ENCODE data around the gene SOX18. TPM values are rescaled to one million over a fixed set of nuclear protein-coding genes. Genes with fewer than 3 reads are reported as not detected.
"Not testable (repeated sequence)": the region's sequence is repeated elsewhere in the genome, so short reads cannot be mapped to it uniquely, and the experiment has no call there.

Gene SOX18
- polyA plus RNA-seq, 6 donors from 2014 or later = not detected

DNA sequence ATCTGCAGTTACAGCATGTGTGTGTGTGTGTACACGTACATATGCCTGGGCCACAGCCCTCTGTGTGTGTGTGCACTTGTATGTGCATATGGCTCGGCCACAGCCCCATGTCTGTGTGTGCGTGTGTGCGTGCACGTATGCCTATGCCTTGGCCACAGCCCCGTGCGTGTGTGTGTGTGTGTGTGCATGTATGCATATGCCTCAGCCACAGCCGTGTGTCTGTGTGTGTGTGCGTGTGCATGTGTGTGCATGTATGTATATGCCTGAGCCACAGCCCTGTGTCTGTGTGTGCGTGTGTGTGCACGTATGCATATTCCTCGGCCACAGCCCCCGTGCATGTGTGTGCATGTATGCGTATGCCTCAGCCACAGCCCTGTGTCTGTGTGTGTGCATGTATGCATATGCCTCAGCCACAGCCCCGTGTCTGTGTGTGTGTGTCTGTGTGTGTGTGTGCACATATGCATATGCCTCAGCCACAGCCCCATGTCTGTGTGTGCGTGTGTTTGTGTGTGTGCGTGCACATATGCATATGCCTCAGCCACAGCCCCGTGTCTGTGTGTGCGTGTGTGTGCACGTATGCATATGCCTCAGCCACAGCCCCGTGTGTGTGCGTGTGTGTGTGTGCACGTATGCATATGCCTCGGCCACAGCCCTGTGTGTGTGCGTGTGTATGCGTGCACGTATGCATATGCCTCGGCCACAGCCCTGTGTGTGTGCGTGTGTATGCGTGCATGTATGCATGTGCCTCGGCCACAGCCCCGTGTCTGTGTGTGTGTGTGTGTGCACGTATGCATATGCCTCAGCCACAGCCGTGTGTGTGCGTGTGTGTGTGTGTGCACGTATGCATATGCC lies 28.1 kb downstream of the SOX18 start:
- Mint-ChIP-seq H3K4me1 (peaks cover 3 to 4% (median 4%) of the 10 kb centered on the region in 3 donors), H3K36me3 (peaks cover 8 to 25% of the 10 kb centered on the region in 2 donors)

GRCh38 chr20:64015635-64016034 lies 33.8 kb downstream of the SOX18 start:
- Mint-ChIP-seq H3K4me3 (no peak overlapping the region), H3K27ac (no peak overlapping the region), H3K4me1 (peaks cover 0 to 7% (median 3%) of the 10 kb centered on the region in 3 donors), H3K36me3 (peaks cover 8 to 26% of the 10 kb centered on the region in 2 donors), H3K9me3 (no peaks in the 10 kb centered on the region), H3K27me3 (no peaks in the 10 kb centered on the region)
- DNase-seq (no peak), ATAC-seq (ENCODE audit: low read depth in 2 of 2) (no peak)

More for the DNA sequence above, 28.1 kb downstream of the SOX18 start:
- ATAC-seq (ENCODE audit: low read depth in 2 of 2) (no peak), DNase-seq (no peak)
- Mint-ChIP-seq H3K9me3 (no peaks in the 10 kb centered on the region), H3K27ac (peak overlapping the region in 1 of 6 donors; percentile 28), H3K27me3 (no peaks in the 10 kb centered on the region), H3K4me3 (no peak overlapping the region)

DNA sequence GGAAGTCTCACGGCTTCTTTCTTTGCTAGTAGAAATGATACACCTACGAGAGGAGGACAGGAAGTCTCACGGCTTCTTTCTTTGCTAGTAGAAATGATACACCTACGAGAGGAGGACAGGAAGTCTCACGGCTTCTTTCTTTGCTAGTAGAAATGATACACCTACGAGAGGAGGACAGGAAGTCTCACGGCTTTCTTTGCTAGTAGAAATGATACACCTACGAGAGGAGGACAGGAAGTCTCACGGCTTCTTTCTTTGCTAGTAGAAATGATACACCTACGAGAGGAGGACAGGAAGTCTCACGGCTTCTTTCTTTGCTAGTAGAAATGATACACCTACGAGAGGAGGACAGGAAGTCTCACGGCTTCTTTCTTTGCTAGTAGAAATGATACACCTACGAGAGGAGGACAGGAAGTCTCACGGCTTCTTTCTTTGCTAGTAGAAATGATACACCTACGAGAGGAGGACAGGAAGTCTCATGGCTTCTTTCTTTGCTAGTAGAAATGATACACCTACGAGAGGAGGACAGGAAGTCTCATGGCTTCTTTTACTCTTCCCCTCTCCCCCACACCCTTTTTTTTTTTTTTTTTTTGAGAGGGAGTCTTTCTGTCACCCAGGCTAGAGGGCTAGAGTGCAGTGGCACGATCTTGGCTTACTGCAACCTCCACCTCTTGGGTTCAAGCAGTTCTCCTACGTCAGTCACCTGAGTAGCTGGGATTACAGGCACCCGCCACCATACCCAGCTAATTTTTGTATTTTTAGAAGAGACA lies 36.9 kb downstream of the SOX18 start:
- not testable (repeated sequence) for H3K9me3 Mint-ChIP-seq; H3K27me3 Mint-ChIP-seq; DNase-seq; H3K27ac Mint-ChIP-seq; H3K4me3 Mint-ChIP-seq; ATAC-seq (ENCODE audit: low read depth in 2 of 2); H3K4me1 Mint-ChIP-seq
- peaks cover 15 to 28% of the 10 kb centered on the region in 2 donors for H3K36me3 Mint-ChIP-seq

GRCh38 chr20:64011366-64011779 lies 38.1 kb downstream of the SOX18 start:
- peaks cover 10 to 25% of the 10 kb centered on the region in 2 donors for H3K36me3 Mint-ChIP-seq
- H3K4me3 Mint-ChIP-seq = no peak overlapping the region
- no peaks in the 10 kb centered on the region for H3K27me3 Mint-ChIP-seq
- H3K27ac Mint-ChIP-seq = no peak overlapping the region
- ATAC-seq (ENCODE audit: low read depth in 2 of 2) (no peak), DNase-seq (no peak)
- peaks cover 4 to 8% (median 5%) of the 10 kb centered on the region in 3 donors for H3K4me1 Mint-ChIP-seq
- H3K9me3 Mint-ChIP-seq = peaks cover 0 to 2% (median 0%) of the 10 kb centered on the region in 7 donors

DNA sequence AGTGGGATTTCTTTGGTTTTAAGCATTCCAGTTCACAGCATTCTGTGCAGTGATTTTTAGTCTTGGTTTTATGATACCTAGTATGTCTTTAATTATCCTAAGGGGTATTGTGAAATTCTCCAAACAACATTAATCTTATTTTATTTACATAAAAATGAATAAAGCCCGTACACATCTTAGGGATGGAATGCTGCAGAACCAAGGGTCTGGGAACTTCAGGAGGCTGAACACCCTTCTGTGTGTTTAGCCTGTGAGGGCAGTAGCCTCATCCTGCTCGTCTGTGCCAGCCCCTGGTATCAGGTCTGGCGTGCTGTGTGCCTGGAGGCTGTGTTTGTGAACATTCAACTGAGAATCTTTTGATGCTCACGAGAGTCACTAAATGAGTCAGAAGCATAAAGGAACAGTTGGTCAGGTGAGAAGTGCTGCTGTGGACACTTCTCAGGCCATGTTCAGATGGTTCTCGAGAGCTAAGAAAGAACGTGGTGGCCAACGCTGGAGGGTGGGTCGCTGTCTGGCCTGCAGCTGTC lies 38.7 kb downstream of the SOX18 start:
- H3K36me3 Mint-ChIP-seq = peaks cover 10 to 25% of the 10 kb centered on the region in 2 donors
- no peak for ATAC-seq (ENCODE audit: low read depth in 2 of 2)
- no peak for DNase-seq
- H3K27ac Mint-ChIP-seq = no peak overlapping the region
- H3K9me3 Mint-ChIP-seq = peaks cover 0 to 2% (median 0%) of the 10 kb centered on the region in 7 donors
- H3K4me1 Mint-ChIP-seq = peaks cover 4 to 8% (median 5%) of the 10 kb centered on the region in 3 donors
- no peak overlapping the region for H3K4me3 Mint-ChIP-seq
- no peaks in the 10 kb centered on the region for H3K27me3 Mint-ChIP-seq

GRCh38 chr20:64009811-64010387 lies 39.5 kb downstream of the SOX18 start:
- no peak overlapping the region for H3K4me3 Mint-ChIP-seq

DNA sequence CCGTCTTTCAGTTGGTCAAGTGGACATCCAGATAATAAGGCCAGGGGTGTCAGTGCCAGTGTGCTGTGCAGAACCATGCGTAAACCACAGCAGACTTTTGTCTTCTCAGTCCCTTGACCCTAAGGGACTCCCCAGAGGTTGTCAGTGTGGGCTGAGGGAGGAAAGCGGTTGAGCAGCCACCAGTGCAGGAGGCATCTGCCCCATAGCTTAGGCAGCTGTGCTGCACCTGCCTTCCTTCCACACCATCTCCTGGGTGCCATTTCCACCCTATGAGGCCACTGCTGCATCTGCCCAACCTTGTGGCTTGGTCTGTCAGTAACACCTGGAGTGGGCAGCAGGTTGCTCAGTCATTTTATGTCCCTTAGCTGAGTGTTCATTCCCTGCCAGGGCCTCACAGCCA lies 42.5 kb downstream of the SOX18 start:
- H3K4me3 Mint-ChIP-seq = no peak overlapping the region
- H3K27ac Mint-ChIP-seq = no peak overlapping the region
- peaks cover 0 to 2% (median 0%) of the 10 kb centered on the region in 7 donors for H3K9me3 Mint-ChIP-seq
- H3K27me3 Mint-ChIP-seq = no peaks in the 10 kb centered on the region
- ATAC-seq (ENCODE audit: low read depth in 2 of 2) (no peak), DNase-seq (no peak)
- H3K4me1 Mint-ChIP-seq = peaks cover 4 to 17% (median 5%) of the 10 kb centered on the region in 3 donors
- H3K36me3 Mint-ChIP-seq = peaks cover 15 to 17% of the 10 kb centered on the region in 2 donors

More at GRCh38 chr20:64009811-64010387, 39.5 kb downstream of the SOX18 start:
- Mint-ChIP-seq H3K4me1 (peaks cover 5 to 8% (median 5%) of the 10 kb centered on the region in 3 donors), H3K27ac (peak overlapping the region in 2 of 6 donors; percentile 47 to 59), H3K9me3 (peaks cover 0 to 2% (median 0%) of the 10 kb centered on the region in 7 donors), H3K27me3 (no peaks in the 10 kb centered on the region), H3K36me3 (peaks cover 15 to 25% of the 10 kb centered on the region in 2 donors)
- ATAC-seq (ENCODE audit: low read depth in 2 of 2) = no peak
- no peak for DNase-seq

- Mint-ChIP-seq H3K9me3 (peaks cover 0 to 2% (median 0%) of the 10 kb centered on the region in 7 donors), H3K4me1 (peaks cover 4 to 20% (median 8%) of the 10 kb centered on the region in 3 donors), H3K27ac (no peak overlapping the region), H3K27me3 (no peaks in the 10 kb centered on the region), H3K36me3 (peaks cover 15 to 17% of the 10 kb centered on the region in 2 donors), H3K4me3 (no peak overlapping the region)
- ATAC-seq (ENCODE audit: low read depth in 2 of 2) (no peak), DNase-seq (no peak)
These were observed 42.9 kb downstream of the SOX18 start for GRCh38 chr20:64006490-64006889.

GRCh38 chr20:64005394-64005793 lies 44.0 kb downstream of the SOX18 start:
- Mint-ChIP-seq H3K27me3 (no peaks in the 10 kb centered on the region), H3K9me3 (peaks cover 0 to 2% (median 0%) of the 10 kb centered on the region in 7 donors), H3K4me3 (peak overlapping the region in 1 of 8 donors; percentile 77), H3K36me3 (peaks cover 15 to 17% of the 10 kb centered on the region in 2 donors), H3K4me1 (peaks cover 4 to 20% (median 13%) of the 10 kb centered on the region in 3 donors), H3K27ac (peak overlapping the region in 1 of 6 donors; percentile 6)
- ATAC-seq (ENCODE audit: low read depth in 2 of 2) (no peak), DNase-seq (no peak)

GRCh38 chr20:64003960-64004725 lies 45.3 kb downstream of the SOX18 start:
- ATAC-seq (ENCODE audit: low read depth in 2 of 2) = no peak
- no peak for DNase-seq
- Mint-ChIP-seq H3K27me3 (no peaks in the 10 kb centered on the region), H3K27ac (peak overlapping the region in 3 of 6 donors; percentile 24 to 93 (median 82)), H3K4me1 (peaks cover 4 to 20% (median 13%) of the 10 kb centered on the region in 3 donors), H3K9me3 (peaks cover 0 to 2% (median 0%) of the 10 kb centered on the region in 7 donors), H3K36me3 (peaks cover 8 to 23% of the 10 kb centered on the region in 2 donors), H3K4me3 (no peak overlapping the region)

- no peak for ATAC-seq (ENCODE audit: low read depth in 2 of 2)
- Mint-ChIP-seq H3K4me3 (no peak overlapping the region), H3K4me1 (peaks cover 0 to 16% (median 7%) of the 10 kb centered on the region in 3 donors), H3K27me3 (no peaks in the 10 kb centered on the region), H3K27ac (peak overlapping the region in 3 of 6 donors; percentile 17 to 56 (median 54)), H3K36me3 (peaks cover 7 to 22% of the 10 kb centered on the region in 2 donors), H3K9me3 (no peaks in the 10 kb centered on the region)
- no peak for DNase-seq
These were observed 47.8 kb downstream of the SOX18 start for GRCh38 chr20:64001607-64002011.

DNA sequence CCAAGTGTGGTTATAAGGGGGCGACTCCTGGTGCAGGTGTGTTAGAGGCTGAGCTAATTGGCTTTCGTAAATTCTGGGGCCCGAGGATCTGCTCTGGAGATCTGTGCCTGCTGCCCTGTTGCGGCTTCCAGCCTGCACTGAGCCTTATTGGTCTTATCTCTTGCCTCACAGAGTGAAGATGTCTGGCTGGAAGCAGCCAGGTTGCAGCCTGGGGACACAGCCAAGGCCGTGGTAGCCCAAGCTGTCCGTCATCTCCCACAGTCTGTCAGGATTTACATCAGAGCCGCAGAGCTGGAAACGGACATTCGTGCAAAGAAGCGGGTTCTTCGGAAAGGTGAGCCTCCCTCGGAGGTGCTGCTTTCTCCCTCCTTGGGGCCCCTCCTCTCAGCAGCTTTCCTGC lies 48.5 kb downstream of the SOX18 start:
- Mint-ChIP-seq H3K4me3 (no peak overlapping the region), H3K27ac (peak overlapping the region in 2 of 6 donors; percentile 21 to 56), H3K36me3 (peaks cover 7 to 22% of the 10 kb centered on the region in 2 donors), H3K9me3 (no peaks in the 10 kb centered on the region), H3K27me3 (no peaks in the 10 kb centered on the region), H3K4me1 (peaks cover 0 to 16% (median 7%) of the 10 kb centered on the region in 3 donors)
- DNase-seq = no peak
- ATAC-seq (ENCODE audit: low read depth in 2 of 2) = no peak
